Vagina (tissue), 2 donors: ENCODE results near the gene P4HA1. TPM values are rescaled to one million over a fixed set of nuclear protein-coding genes. Genes with fewer than 3 reads are reported as not detected.

Source experiments
- DNase-seq, 2 donors: peaks; one replicate each; pipeline ENCODE4 v3.0.0-alpha.2; 2017; ENCODE audit errors: extremely low spot score in 2 of 2
- H3K27ac ChIP-seq: fragments of 200-600 bp; sonication (generic); one replicate; pipeline ENCODE4 v1.5.1; 2019
- H3K27me3 ChIP-seq: fragments of 200-600 bp; sonication (generic); one replicate; pipeline ENCODE4 v1.5.1; 2019
- H3K36me3 ChIP-seq, 2 donors: fragments of 200-600 bp; sonication (generic); one replicate each; pipeline ENCODE4 v1.5.1; 2017 to 2019
- H3K4me1 ChIP-seq: fragments of 200-600 bp; sonication (generic); one replicate; pipeline ENCODE4 v1.5.1; 2019
- H3K4me3 ChIP-seq, 2 donors: fragments of 200-600 bp; sonication (generic); 1 replicate in 1 of 2; 2 replicates in 1 of 2; pipeline ENCODE4 v1.5.1; 2016 to 2019
- H3K9me3 ChIP-seq: fragments of 200-600 bp; sonication (generic); one replicate; pipeline ENCODE4 v1.5.1; 2019
- POLR2A ChIP-seq, 2 donors: fragments of 450-650 bp; IDR thresholded peaks; one replicate each; pipeline ENCODE4 v1.6.1; 2017; ENCODE audit warnings: antibody characterized with exemption in 2 of 2, mild to moderate bottlenecking in 2 of 2, moderate library complexity in 2 of 2
- POLR2AphosphoS5 ChIP-seq, 2 donors: sonication (generic); formaldehyde crosslinking; IDR thresholded peaks; one replicate each; pipeline ENCODE4 v1.9.0; 2017; ENCODE audit warnings: antibody characterized with exemption in 2 of 2, mild to moderate bottlenecking in 2 of 2, low read depth in 1 of 2; ENCODE audit not compliant: insufficient read depth in 1 of 2
- intact Hi-C: fragments of 100-400 bp; cut with DNase I; formaldehyde crosslinking; loops from one replicate; pipeline ENCODE4 v1.15.1; 2023
- total RNA-seq: library from RNA; depleted of rRNA; stranded (reverse); fragments of >200 nt; gene quantifications from one replicate; pipeline ENCODE4 v1.2.3, GENCODE V29; 2016
- TF ChIP-seq, protein P1 (sequence below), 3 experiments: fragments of 450-650 bp in 2 of 3; fragments of 200-600 bp in 1 of 3; sonication (generic) in 1 of 3; IDR thresholded peaks; one replicate each; pipeline ENCODE4 v1.5.1; 2017 to 2019; ENCODE audit warnings: antibody characterized with exemption in 3 of 3, mild to moderate bottlenecking in 2 of 3, moderate library complexity in 2 of 3

P4HA1 gene
- total RNA-seq, 1 donor from 2014 or later = 12.5 TPM

GRCh38 chr10:73021050-73021449 lies 75.6 kb downstream of the P4HA1 start:
- no peaks in the 10 kb centered on the region for H3K27me3 ChIP-seq
- no peaks in the 10 kb centered on the region for H3K9me3 ChIP-seq
- no peak for DNase-seq
- peaks cover 13% of the 10 kb centered on the region for H3K4me1 ChIP-seq
- intact Hi-C loops = no loop called here
- peaks cover 0 to 6% of the 10 kb centered on the region in 2 donors for H3K36me3 ChIP-seq
- TF ChIP-seq, protein P1, sequence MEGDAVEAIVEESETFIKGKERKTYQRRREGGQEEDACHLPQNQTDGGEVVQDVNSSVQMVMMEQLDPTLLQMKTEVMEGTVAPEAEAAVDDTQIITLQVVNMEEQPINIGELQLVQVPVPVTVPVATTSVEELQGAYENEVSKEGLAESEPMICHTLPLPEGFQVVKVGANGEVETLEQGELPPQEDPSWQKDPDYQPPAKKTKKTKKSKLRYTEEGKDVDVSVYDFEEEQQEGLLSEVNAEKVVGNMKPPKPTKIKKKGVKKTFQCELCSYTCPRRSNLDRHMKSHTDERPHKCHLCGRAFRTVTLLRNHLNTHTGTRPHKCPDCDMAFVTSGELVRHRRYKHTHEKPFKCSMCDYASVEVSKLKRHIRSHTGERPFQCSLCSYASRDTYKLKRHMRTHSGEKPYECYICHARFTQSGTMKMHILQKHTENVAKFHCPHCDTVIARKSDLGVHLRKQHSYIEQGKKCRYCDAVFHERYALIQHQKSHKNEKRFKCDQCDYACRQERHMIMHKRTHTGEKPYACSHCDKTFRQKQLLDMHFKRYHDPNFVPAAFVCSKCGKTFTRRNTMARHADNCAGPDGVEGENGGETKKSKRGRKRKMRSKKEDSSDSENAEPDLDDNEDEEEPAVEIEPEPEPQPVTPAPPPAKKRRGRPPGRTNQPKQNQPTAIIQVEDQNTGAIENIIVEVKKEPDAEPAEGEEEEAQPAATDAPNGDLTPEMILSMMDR (IDR thresholded peaks at IDR 0.05) = no peak
- no peak overlapping the region for H3K4me3 ChIP-seq
- no peak overlapping the region for H3K27ac ChIP-seq

DNA sequence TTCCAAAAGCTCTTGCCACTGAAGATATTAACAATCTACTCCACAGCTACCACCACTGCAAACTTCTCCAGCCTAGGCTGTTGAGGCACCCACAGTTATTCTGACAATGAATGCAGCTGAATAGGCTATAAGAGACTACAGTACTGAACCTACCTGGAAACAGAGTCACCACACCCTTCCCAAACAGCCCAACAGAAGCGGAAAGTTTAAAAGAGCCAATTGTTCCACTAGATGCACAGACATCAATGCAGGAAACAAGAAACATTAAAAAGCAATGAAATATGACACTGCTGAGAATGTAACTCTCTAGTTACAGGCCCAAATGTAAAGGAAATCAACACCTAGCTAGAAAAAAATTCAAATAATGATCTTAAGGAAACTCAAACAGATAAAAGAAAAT lies 77.6 kb downstream of the P4HA1 start:
- TF ChIP-seq POLR2AphosphoS5 (IDR thresholded peaks at IDR 0.05; ENCODE audit: insufficient read depth in 1 of 2, low read depth in 1 of 2) (no peak), POLR2A (IDR thresholded peaks at IDR 0.05) (no peak)
- TF ChIP-seq, protein P1 (IDR thresholded peaks at IDR 0.05) = no peak

DNA sequence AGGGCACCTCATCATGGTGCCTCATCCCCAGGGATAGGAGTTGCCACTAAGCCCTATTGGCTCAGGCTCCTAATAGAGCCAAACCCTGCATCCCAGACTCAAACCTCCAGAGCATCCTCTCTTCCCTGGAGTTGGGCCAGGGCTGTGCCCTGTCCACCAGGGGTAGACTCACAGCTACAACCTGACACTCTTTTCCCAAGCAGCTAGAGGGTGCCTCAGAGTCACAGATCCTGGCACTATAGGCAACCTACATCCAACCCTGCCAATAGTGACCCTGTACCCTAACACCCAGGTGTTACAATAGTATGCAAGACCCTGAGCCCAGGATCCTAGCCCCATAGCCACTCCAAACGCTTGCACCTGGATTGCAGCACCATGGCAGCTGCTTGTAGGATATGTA lies 78.0 kb downstream of the P4HA1 start:
- TF ChIP-seq, protein P1 (IDR thresholded peaks at IDR 0.05) = no peak
- TF ChIP-seq POLR2AphosphoS5 (IDR thresholded peaks at IDR 0.05; ENCODE audit: insufficient read depth in 1 of 2, low read depth in 1 of 2) (no peak), POLR2A (IDR thresholded peaks at IDR 0.05) (no peak)
- DNase-seq = no peak
- Histone ChIP-seq H3K9me3 (no peaks in the 10 kb centered on the region), H3K27me3 (no peaks in the 10 kb centered on the region), H3K36me3 (peaks cover 0 to 26% of the 10 kb centered on the region in 2 donors), H3K4me3 (no peak overlapping the region), H3K4me1 (peaks cover 13% of the 10 kb centered on the region), H3K27ac (no peak overlapping the region)
- intact Hi-C loops = no loop called here

More for the DNA sequence above, 77.6 kb downstream of the P4HA1 start:
- intact Hi-C loops = no loop called here
- Histone ChIP-seq H3K36me3 (peaks cover 0 to 23% of the 10 kb centered on the region in 2 donors), H3K27me3 (no peaks in the 10 kb centered on the region), H3K4me3 (no peak overlapping the region), H3K4me1 (peaks cover 13% of the 10 kb centered on the region), H3K27ac (no peak overlapping the region), H3K9me3 (no peaks in the 10 kb centered on the region)
- no peak for DNase-seq

GRCh38 chr10:73017955-73018480 lies 78.6 kb downstream of the P4HA1 start:
- DNase-seq = no peak
- no peak overlapping the region for H3K27ac ChIP-seq
- H3K9me3 ChIP-seq = no peaks in the 10 kb centered on the region
- no peaks in the 10 kb centered on the region for H3K27me3 ChIP-seq
- no peak overlapping the region for H3K4me3 ChIP-seq
- peaks cover 0 to 32% of the 10 kb centered on the region in 2 donors for H3K36me3 ChIP-seq
- intact Hi-C loops = no loop called here
- peaks cover 13% of the 10 kb centered on the region for H3K4me1 ChIP-seq
- TF ChIP-seq POLR2A (IDR thresholded peaks at IDR 0.05) (no peak), POLR2AphosphoS5 (IDR thresholded peaks at IDR 0.05; ENCODE audit: insufficient read depth in 1 of 2, low read depth in 1 of 2) (no peak)
- TF ChIP-seq, protein P1 (IDR thresholded peaks at IDR 0.05) = no peak

- no peak overlapping the region for H3K27ac ChIP-seq
- no peaks in the 10 kb centered on the region for H3K27me3 ChIP-seq
- H3K4me3 ChIP-seq = no peak overlapping the region
- DNase-seq = no peak
- TF ChIP-seq, protein P1 (IDR thresholded peaks at IDR 0.05) = no peak
- no peak for TF ChIP-seq POLR2A (IDR thresholded peaks at IDR 0.05)
- TF ChIP-seq POLR2AphosphoS5 (IDR thresholded peaks at IDR 0.05; ENCODE audit: insufficient read depth in 1 of 2, low read depth in 1 of 2) = no peak
- H3K4me1 ChIP-seq = peaks cover 13% of the 10 kb centered on the region
- intact Hi-C loops = no loop called here
- no peaks in the 10 kb centered on the region for H3K9me3 ChIP-seq
- peaks cover 0 to 46% of the 10 kb centered on the region in 2 donors for H3K36me3 ChIP-seq
Observed at GRCh38 chr10:73015779-73016178, 80.9 kb downstream of the P4HA1 start.
